Large intestine (tissue), 3 donors: Measurements from ENCODE around the gene CHRM5. TPM values are rescaled to one million over a fixed set of nuclear protein-coding genes. Genes with fewer than 3 reads are reported as not detected.

ENCODE experiments used
- DNase-seq, 2 donors: peaks; one replicate each; pipeline versions ENCODE4 v3.0.0 to v3.0.0-alpha.2; 2013
- H3K27ac ChIP-seq: one replicate; pipeline ENCODE4 v1.5.1; 2013; ENCODE audit warnings: low read length
- H3K27me3 ChIP-seq: 2 replicates; pipeline ENCODE4 v1.6.1; 2013; ENCODE audit warnings: low read length; ENCODE audit not compliant: control insufficient read depth, insufficient read depth
- H3K36me3 ChIP-seq: 2 replicates; pipeline ENCODE4 v1.6.1; 2013; ENCODE audit warnings: low read length; ENCODE audit not compliant: control insufficient read depth, insufficient read depth
- H3K4me1 ChIP-seq: one replicate; pipeline ENCODE4 v1.6.1; 2013; ENCODE audit warnings: low read length; ENCODE audit not compliant: control insufficient read depth, insufficient read depth
- H3K4me3 ChIP-seq: one replicate; pipeline ENCODE4 v1.5.1; 2013; ENCODE audit warnings: low read length
- H3K9me3 ChIP-seq: one replicate; pipeline ENCODE4 v1.6.1; 2013; ENCODE audit warnings: mild to moderate bottlenecking, low read depth, low read length, moderate library complexity; ENCODE audit not compliant: control insufficient read depth
- WGBS: methylation state at CpG from one replicate; pipeline ENCODE4 v1.1.5; 2013; ENCODE audit warnings: low lambda C conversion rate; ENCODE audit not compliant: insufficient coverage; 5-methylcytosine and 5-hydroxymethylcytosine counted together
- polyA plus RNA-seq: library from polyadenylated mRNA; unstranded; fragments of 120-200 nt; gene quantifications from one replicate; pipeline ENCODE4 v1.2.1, GENCODE V29; 2013

CHRM5 gene
- polyA plus RNA-seq, 1 donor = 0.48 TPM

GRCh38 chr15:34114215-34114614 is 145.9 kb downstream of the CHRM5 start:
- Histone ChIP-seq H3K36me3 (no peaks in the 10 kb centered on the region), H3K27ac (no peak overlapping the region), H3K9me3 (no peaks in the 10 kb centered on the region), H3K4me1 (no peaks in the 10 kb centered on the region), H3K27me3 (no peaks in the 10 kb centered on the region), H3K4me3 (no peak overlapping the region)
- no CpG with 5 or more reads among the region's 2 CpGs for WGBS
- no peak for DNase-seq

GRCh38 chr15:34114739-34115138 is 146.4 kb downstream of the CHRM5 start:
- H3K4me1 ChIP-seq = no peaks in the 10 kb centered on the region
- H3K27ac ChIP-seq = no peak overlapping the region
- no peaks in the 10 kb centered on the region for H3K27me3 ChIP-seq
- no CpG with 5 or more reads among the region's 3 CpGs for WGBS
- no peak for DNase-seq
- no peaks in the 10 kb centered on the region for H3K36me3 ChIP-seq
- no peak overlapping the region for H3K4me3 ChIP-seq
- no peaks in the 10 kb centered on the region for H3K9me3 ChIP-seq

GRCh38 chr15:34116620-34117019 is 148.3 kb downstream of the CHRM5 start:
- no CpG with 5 or more reads among the region's 2 CpGs for WGBS
- no peak for DNase-seq

More at GRCh38 chr15:34116620-34117019, 148.3 kb downstream of the CHRM5 start:
- H3K9me3 ChIP-seq = no peaks in the 10 kb centered on the region
- H3K27me3 ChIP-seq = no peaks in the 10 kb centered on the region
- no peak overlapping the region for H3K4me3 ChIP-seq
- no peak overlapping the region for H3K27ac ChIP-seq
- no peaks in the 10 kb centered on the region for H3K36me3 ChIP-seq
- no peaks in the 10 kb centered on the region for H3K4me1 ChIP-seq

Other genes starting within 250 kb of the CHRM5 start
- 10.0 TPM for gene AVEN, start 70.7 kb downstream of the CHRM5 start, polyA plus RNA-seq
- 52.1 TPM for gene EMC7, start 133.4 kb downstream of the CHRM5 start, polyA plus RNA-seq
- 1.9 TPM for gene PGBD4, start 133.6 kb downstream of the CHRM5 start, polyA plus RNA-seq
- gene KATNBL1, start 241.6 kb downstream of the CHRM5 start, polyA plus RNA-seq = 59.4 TPM